Stimulated activated memory B cell treated with anti-CD40 and anti-IgM and Interleukin-4, amounts not matched to agents 10 μg/mL and 1 μg/mL and 100 μg/mL, for 72 hours (primary cell): ENCODE data around the gene MAML3.
A peak's percentile ranks its signal among the peaks of the same experiment; 100 is the strongest.

Experiments
- ATAC-seq: fragments of 150-1000 bp; cut with Tn5 transposase; 2 replicates; pipeline ENCODE4 v1.10.0; 2021
- H3K27ac Mint-ChIP-seq: one replicate; pipeline ENCODE4 v1.8.0; 2022; ENCODE audit warnings: mild to moderate bottlenecking, mixed read lengths
- H3K27me3 Mint-ChIP-seq: one replicate; pipeline ENCODE4 v1.8.0; 2022; ENCODE audit warnings: mixed read lengths
- H3K36me3 Mint-ChIP-seq: one replicate; pipeline ENCODE4 v1.8.0; 2022; ENCODE audit warnings: mixed read lengths
- H3K4me1 Mint-ChIP-seq: one replicate; pipeline ENCODE4 v1.8.0; 2022; ENCODE audit warnings: mixed read lengths
- H3K4me3 Mint-ChIP-seq: one replicate; pipeline ENCODE4 v1.8.0; 2022; ENCODE audit warnings: mild to moderate bottlenecking, moderate library complexity, mixed read lengths
- H3K9me3 Mint-ChIP-seq: one replicate; pipeline ENCODE4 v1.8.0; 2022; ENCODE audit warnings: mixed read lengths

The MAML3 gene

DNA sequence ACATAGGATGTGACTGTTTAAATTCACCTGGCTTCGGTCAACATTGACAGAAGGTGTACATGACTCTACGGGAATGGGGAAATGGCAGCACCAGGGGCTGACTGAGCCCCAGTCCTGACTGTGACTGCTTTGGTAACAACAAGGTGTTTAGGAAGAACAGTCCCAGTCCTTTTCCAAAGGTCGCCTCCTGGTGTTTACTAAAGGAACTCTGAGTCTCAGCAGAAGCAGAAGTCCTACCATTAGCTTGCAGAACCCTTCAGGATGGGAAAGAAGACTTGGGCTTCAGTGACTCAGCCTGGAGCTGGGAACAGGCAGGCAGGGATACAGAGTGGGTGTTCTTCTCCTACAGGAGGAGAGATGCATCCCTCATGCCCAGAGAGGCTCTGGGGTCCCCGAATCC, 385.1 kb downstream of the MAML3 start:
- H3K4me3 Mint-ChIP-seq: no peak overlapping the region
- peaks cover 7% of the 10 kb centered on the region for H3K4me1 Mint-ChIP-seq
- no peak overlapping the region for H3K27ac Mint-ChIP-seq
- no peak for ATAC-seq
- H3K36me3 Mint-ChIP-seq: no peaks in the 10 kb centered on the region
- H3K9me3 Mint-ChIP-seq: peaks cover 3% of the 10 kb centered on the region
- H3K27me3 Mint-ChIP-seq: peaks cover 20% of the 10 kb centered on the region

DNA sequence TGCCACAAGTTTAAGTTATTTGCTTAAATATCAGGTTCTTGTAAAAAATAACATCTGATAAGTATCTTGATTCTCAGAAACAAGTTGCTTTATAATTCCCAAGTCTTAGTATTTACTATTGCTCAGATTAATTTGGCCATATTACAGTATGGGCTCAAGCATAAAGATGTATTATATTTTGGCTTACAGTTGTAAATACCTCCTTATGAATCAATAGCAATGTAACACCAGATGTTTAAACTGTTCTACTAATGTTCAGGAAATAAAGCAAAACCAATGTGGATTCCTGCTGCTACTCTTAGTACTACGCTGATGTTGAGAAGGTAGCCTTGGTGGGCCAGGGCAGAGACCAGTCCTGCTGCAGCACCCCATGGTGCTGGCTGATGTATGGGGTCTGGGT, 385.6 kb downstream of the MAML3 start:
- Mint-ChIP-seq H3K4me1 (peaks cover 7% of the 10 kb centered on the region), H3K9me3 (peaks cover 3% of the 10 kb centered on the region)

DNA sequence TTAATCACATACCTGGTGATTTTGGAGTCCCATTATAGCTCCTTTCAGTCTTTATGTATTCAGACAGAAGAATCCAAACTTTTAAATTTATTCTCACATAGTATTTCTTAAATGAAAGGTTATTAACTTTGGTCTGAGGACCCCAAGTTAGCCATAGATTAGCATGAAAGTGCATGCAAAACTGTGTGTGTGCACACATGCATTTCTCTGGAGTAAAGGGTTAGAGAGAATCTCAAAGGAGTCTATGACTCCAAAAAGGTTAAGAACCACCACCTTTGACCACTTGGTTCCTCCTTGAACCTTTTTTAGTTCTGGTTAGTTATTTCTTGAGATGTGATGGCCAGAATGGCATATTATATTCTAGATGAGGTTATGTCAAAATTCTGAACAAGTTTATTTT, 386.4 kb downstream of the MAML3 start:
- no peak for ATAC-seq
- H3K36me3 Mint-ChIP-seq: no peaks in the 10 kb centered on the region
- peaks cover 7% of the 10 kb centered on the region for H3K4me1 Mint-ChIP-seq
- H3K27me3 Mint-ChIP-seq: peaks cover 20% of the 10 kb centered on the region
- no peak overlapping the region for H3K4me3 Mint-ChIP-seq
- H3K27ac Mint-ChIP-seq: no peak overlapping the region
- H3K9me3 Mint-ChIP-seq: peaks cover 3% of the 10 kb centered on the region

More for the DNA sequence above, 385.6 kb downstream of the MAML3 start:
- no peaks in the 10 kb centered on the region for H3K36me3 Mint-ChIP-seq
- peaks cover 20% of the 10 kb centered on the region for H3K27me3 Mint-ChIP-seq
- no peak overlapping the region for H3K4me3 Mint-ChIP-seq
- H3K27ac Mint-ChIP-seq: no peak overlapping the region
- no peak for ATAC-seq

DNA sequence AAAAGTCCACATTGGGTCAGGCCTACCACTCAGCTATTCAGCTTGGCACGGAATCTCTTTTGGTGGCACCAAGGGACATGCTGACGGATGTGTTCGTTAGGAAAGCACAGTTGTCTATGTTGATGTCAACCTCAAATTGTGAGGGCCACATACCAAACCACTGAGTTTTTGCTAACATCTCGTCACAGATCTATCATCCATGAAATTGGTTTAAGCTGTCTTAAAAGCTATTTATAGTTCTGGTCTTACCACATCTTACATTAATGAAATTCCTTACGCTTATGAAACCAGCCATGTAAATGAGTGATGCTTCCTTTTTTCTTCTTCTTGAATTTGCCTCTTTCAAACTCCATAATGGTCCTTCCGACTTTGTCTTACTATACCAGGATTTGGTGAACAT, 386.8 kb downstream of the MAML3 start:
- H3K4me1 Mint-ChIP-seq: peaks cover 7% of the 10 kb centered on the region
- H3K4me3 Mint-ChIP-seq: no peak overlapping the region
- H3K27me3 Mint-ChIP-seq: peaks cover 20% of the 10 kb centered on the region
- peaks cover 3% of the 10 kb centered on the region for H3K9me3 Mint-ChIP-seq
- H3K36me3 Mint-ChIP-seq: no peaks in the 10 kb centered on the region
- ATAC-seq: peak; percentile 52
- H3K27ac Mint-ChIP-seq: peak overlapping the region; percentile 15

DNA sequence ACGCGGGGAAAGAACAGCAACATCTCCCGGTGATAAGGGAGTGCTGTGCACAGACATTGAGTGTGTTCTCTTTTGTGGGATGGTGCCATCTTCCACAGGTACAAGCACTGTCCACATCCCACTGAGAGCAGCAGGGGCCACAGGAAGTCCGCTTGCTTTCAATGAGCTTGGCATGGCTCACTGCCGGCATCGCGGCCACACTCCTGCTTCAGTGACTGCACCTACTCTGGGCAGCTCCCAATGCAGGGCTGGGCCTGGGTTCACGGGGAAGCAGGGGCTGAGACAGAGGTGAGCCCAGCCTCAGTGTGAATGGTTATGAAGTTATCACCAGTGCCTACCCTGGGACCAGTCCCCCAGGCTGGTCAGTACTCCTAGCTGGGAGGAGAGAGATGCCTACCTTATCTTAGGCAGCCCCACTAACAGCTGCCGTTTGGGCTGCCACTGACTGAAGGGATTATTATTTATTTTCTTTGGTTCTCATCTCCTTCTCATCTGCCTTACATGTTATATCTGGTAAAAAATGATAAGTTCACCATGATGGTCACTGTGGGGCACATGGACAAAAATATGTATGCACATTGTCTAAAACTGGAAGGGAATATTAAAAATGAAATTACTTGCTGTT, 389.2 kb downstream of the MAML3 start:
- Mint-ChIP-seq H3K9me3 (peaks cover 3% of the 10 kb centered on the region), H3K27ac (no peak overlapping the region)

DNA sequence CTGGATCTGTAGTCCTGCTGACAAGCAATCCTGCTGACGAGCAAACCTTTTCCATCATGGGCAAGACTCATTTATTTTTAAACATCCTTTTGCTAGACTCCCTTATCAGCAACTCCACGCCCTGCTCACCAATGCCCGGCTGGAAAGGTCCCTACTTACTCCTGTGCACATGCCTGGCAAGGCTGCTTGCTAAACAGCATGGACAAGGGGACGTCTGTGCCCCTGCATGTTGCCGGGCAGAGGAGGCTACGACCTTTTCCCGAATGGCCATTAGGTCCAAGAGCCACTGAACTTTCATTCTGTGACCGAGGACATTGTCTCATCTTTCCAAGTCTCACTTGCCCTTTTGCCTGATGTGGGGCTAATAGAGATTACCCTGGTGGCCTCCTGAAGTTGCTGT, 389.8 kb downstream of the MAML3 start:
- Mint-ChIP-seq H3K27ac (no peak overlapping the region), H3K4me3 (no peak overlapping the region), H3K9me3 (peaks cover 3% of the 10 kb centered on the region), H3K36me3 (no peaks in the 10 kb centered on the region), H3K4me1 (peaks cover 7% of the 10 kb centered on the region), H3K27me3 (peaks cover 17% of the 10 kb centered on the region)
- no peak for ATAC-seq

More for the DNA sequence above, 389.2 kb downstream of the MAML3 start:
- Mint-ChIP-seq H3K36me3 (no peaks in the 10 kb centered on the region), H3K4me3 (no peak overlapping the region), H3K27me3 (peaks cover 15% of the 10 kb centered on the region), H3K4me1 (peaks cover 7% of the 10 kb centered on the region)
- no peak for ATAC-seq

DNA sequence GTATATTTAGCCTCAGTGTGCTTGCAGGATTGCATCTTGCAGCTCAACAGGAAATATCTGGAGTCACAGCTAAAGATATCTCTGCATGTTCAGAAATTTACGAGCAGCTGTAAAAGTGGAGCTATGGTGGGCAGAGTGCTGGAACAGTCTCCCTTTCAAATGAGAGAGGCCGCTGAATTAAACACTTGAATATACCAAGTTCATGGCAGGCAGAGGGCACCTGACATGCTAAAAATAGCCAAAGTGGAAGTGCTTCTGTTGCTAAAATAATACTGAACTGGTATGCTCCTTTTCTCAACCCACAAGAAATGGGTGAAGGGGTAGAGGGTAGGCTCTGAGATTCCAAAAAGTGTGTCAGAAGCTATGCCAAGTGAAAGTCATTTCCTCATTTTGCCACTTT, 390.3 kb downstream of the MAML3 start:
- peaks cover 17% of the 10 kb centered on the region for H3K27me3 Mint-ChIP-seq
- H3K9me3 Mint-ChIP-seq: peaks cover 3% of the 10 kb centered on the region
- ATAC-seq: no peak
- no peaks in the 10 kb centered on the region for H3K36me3 Mint-ChIP-seq
- H3K27ac Mint-ChIP-seq: no peak overlapping the region
- H3K4me1 Mint-ChIP-seq: peaks cover 7% of the 10 kb centered on the region
- H3K4me3 Mint-ChIP-seq: no peak overlapping the region

DNA sequence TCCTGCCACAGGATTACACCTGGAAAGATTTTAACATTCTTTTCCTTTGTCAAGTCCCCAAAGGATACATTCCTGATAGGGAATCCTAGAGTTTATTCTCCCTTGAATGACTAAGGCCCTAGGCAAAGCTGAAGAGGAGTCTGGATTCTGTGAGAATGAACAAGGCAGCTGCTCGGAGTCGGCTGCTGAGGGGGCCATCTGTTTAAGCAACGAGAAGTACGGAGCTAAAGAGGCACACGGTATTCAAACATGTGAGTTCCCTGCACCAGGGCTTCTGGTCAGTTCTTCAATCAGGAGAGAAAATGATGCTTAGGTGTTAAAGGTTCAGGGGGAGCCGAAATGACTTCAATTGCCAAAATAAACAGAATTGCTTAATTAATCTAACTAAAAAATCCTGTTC, 390.8 kb downstream of the MAML3 start:
- H3K4me1 Mint-ChIP-seq: peaks cover 7% of the 10 kb centered on the region
- peaks cover 3% of the 10 kb centered on the region for H3K9me3 Mint-ChIP-seq
- ATAC-seq: no peak
- no peak overlapping the region for H3K27ac Mint-ChIP-seq
- peaks cover 20% of the 10 kb centered on the region for H3K27me3 Mint-ChIP-seq
- no peak overlapping the region for H3K4me3 Mint-ChIP-seq
- no peaks in the 10 kb centered on the region for H3K36me3 Mint-ChIP-seq

DNA sequence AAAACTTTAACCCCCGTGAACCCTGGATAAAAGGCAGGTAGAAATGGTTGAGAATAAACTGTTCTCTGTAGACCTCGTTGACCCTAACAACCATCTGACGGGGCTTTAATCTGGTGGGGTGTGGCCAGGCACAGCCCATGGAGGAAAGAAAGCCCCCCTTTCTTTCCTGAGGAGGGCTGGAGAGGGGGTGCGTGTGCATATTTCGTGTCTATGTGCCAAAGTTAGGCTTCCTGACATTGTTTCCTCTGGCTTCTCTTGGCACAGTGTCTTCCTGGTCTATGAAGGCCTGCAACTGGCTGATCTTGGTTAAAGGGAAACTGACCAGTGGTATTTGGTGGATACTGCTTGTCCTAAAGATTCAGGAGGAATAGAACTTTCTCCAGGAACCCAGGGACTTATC, 391.3 kb downstream of the MAML3 start:
- no peak for ATAC-seq
- Mint-ChIP-seq H3K4me3 (no peak overlapping the region), H3K9me3 (no peaks in the 10 kb centered on the region), H3K27me3 (peaks cover 25% of the 10 kb centered on the region), H3K36me3 (no peaks in the 10 kb centered on the region), H3K27ac (no peak overlapping the region), H3K4me1 (peaks cover 7% of the 10 kb centered on the region)

DNA sequence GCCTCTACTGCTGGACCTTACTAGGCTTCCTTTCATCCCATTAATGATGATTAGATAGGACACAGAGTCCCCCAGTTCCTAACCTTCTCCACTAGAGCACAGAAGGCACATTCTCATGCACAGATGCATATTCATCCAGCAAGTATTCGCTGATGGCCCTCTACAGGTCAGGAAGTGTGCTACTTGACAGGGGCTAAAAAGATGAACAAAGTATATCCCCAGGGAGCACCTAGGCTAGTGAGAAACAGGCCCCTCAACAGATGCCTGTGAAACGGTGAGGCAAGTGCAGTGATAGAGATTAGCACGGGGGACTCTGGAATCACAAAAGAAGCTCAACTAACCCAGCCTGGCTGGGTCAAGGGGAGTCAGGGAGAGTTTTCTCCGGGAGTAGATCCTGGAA, 392.5 kb downstream of the MAML3 start:
- ATAC-seq: peak; percentile 59
- Mint-ChIP-seq H3K36me3 (no peaks in the 10 kb centered on the region), H3K27ac (no peak overlapping the region), H3K9me3 (no peaks in the 10 kb centered on the region), H3K27me3 (peaks cover 32% of the 10 kb centered on the region), H3K4me3 (no peak overlapping the region), H3K4me1 (peaks cover 7% of the 10 kb centered on the region)

DNA sequence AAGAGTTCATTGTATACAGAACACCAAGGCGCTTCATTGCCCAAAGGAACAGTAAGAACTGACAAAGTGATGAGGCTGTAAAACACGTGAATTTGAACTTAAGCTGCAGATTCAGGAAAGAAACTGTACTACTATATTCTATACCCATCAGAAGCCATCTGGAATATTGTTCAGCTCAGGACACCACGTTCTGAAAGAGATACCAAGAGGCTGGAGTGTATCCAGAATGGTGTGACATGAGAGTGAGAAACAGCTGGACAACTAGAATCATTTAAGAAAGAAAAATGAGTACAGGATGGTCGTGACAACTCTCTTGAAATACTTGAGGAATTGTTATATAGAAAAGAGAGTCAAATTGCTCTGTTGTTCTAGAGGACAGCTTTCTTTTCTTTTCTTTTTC, 393.4 kb downstream of the MAML3 start:
- no peaks in the 10 kb centered on the region for H3K36me3 Mint-ChIP-seq
- peaks cover 33% of the 10 kb centered on the region for H3K27me3 Mint-ChIP-seq
- no peak overlapping the region for H3K27ac Mint-ChIP-seq
- H3K4me1 Mint-ChIP-seq: peaks cover 7% of the 10 kb centered on the region
- H3K4me3 Mint-ChIP-seq: no peak overlapping the region
- H3K9me3 Mint-ChIP-seq: no peaks in the 10 kb centered on the region
- ATAC-seq: no peak

DNA sequence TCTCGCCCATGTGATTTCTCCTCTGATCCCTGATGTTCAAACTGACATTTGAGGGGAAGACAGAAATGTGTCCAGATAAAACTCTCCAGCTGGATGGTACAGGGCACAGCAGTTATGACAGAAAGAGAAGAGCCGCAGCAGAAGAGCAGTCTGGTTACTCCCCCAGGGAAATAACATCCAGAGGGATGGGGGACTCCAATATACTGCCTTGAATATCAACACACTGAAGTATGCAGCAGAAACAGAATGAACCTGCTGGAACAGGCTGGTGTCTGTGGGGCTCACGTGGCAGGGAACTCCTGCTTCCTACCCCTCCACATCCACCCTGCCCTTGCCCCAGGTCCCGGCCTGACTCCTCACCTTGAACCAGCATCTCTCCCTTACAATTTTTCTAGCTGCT, 394.9 kb downstream of the MAML3 start:
- no peak overlapping the region for H3K4me3 Mint-ChIP-seq
- H3K4me1 Mint-ChIP-seq: peaks cover 1% of the 10 kb centered on the region
- no peak for ATAC-seq
- H3K27me3 Mint-ChIP-seq: peaks cover 40% of the 10 kb centered on the region
- no peaks in the 10 kb centered on the region for H3K36me3 Mint-ChIP-seq
- no peaks in the 10 kb centered on the region for H3K9me3 Mint-ChIP-seq
- H3K27ac Mint-ChIP-seq: no peak overlapping the region

DNA sequence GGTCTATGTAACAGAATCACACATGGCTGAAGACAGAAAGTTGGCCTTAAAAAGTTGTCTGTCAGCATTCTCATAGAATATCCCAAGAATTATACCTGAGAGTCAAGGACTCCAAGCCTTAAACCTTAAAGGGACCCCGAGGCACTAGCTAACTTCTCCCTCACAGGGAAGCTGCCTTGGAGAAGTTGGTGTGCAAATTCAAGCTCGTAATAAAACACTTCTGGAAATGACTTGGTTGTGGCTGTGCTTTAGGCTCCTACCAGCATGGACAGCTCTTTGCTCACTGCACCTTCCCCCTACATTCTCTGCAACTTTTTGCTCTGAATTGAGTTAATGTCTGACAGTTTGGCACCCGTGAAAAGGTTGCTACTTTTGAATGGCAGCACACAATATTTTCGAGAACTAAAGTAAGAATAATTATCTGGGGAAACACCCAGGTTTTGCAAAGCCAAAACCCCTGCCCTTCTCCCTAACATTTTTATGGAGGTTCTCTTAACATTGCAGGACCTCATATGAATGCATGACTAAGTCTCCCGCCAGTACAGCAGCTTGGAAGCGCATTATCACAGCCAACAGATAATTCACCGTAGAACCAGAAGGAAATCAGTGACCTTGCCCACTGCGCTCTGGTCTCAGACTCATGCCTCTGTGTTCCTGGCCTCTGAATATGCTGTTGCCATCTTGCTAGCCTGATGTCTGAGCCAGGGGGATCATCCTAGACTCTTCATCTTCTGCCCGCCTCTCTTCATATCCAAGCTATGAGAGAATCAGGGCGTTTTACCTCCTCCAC, 397.4 kb downstream of the MAML3 start:
- Mint-ChIP-seq H3K27ac (no peak overlapping the region), H3K27me3 (peaks cover 36% of the 10 kb centered on the region), H3K9me3 (no peaks in the 10 kb centered on the region), H3K4me3 (no peak overlapping the region), H3K36me3 (no peaks in the 10 kb centered on the region), H3K4me1 (no peaks in the 10 kb centered on the region)
- ATAC-seq: no peak

DNA sequence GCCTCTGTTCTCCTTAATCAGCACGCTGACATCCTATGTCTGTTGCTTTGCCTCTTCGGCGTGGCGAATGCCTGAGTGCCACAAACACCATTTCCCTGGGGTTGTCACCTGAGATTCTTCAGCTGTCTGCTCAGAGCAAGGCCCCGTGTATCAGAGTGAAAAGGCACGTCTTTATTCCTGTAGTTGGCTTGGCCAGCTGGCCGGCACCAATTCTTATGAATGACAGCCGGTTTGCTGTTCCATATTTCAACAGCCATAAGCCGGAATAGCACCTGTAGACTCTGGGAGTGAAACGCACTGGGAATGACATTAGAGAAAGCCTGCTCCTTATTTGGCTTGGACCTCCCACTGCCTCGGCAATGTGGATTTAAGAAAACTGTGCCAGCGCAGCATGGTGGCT, 399.0 kb downstream of the MAML3 start:
- Mint-ChIP-seq H3K9me3 (no peaks in the 10 kb centered on the region), H3K27me3 (peaks cover 32% of the 10 kb centered on the region), H3K27ac (no peak overlapping the region), H3K4me3 (no peak overlapping the region), H3K36me3 (no peaks in the 10 kb centered on the region), H3K4me1 (no peaks in the 10 kb centered on the region)
- ATAC-seq: no peak

DNA sequence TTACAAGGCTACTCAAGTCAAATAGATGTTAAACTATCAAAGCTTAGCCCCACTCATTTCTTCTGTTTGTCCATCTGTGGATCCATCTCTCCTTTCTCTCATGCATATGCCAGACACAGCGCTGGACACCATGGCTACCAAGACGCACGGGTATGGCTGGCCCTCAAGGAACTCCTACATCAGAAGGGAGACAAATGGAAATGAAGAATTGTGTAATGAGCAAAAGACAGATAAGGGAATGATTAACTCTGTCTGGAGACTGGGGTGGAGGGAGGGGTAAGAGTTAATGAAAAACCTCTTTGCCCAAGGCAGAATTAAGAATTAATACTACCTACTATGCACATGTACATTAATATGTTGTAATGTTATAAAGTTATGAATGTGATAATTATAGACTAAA, 400.3 kb downstream of the MAML3 start:
- Mint-ChIP-seq H3K36me3 (no peaks in the 10 kb centered on the region), H3K4me3 (no peak overlapping the region), H3K27me3 (peaks cover 28% of the 10 kb centered on the region), H3K27ac (no peak overlapping the region), H3K9me3 (no peaks in the 10 kb centered on the region), H3K4me1 (no peaks in the 10 kb centered on the region)
- no peak for ATAC-seq

DNA sequence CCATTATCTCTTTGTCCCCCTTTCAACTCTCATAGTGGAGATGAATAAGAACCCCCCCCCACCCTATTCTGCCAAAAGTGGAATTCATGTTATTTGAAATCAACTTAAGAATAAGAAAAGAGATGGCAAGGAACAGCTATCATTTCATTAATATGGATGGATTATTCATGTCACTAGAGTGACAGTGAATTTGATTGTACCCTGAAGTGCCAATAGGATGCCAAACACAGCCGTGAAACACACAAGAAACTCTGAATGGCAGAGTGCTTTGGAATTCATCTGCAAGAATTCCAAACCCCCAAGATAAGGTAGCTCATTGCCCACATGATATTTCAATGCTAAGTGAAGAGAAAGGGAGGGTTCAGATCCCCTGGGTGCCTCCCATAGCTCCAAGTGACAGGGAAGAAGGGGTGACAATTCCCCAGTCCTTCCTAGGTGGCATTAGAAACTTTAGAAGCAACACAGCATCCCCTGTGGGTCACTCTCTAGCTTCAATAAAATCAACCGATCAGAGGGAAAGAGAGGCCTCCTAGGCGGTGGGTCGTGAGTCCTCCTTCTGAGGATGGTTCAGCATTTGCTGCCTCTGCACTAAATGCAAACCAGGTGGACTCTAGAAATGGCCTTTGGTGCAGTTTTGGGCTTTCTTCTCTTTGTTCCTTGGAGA, 404.0 kb downstream of the MAML3 start:
- no peak for ATAC-seq
- peaks cover 29% of the 10 kb centered on the region for H3K27me3 Mint-ChIP-seq
- H3K27ac Mint-ChIP-seq: no peak overlapping the region
- H3K4me3 Mint-ChIP-seq: no peak overlapping the region
- no peaks in the 10 kb centered on the region for H3K4me1 Mint-ChIP-seq
- H3K9me3 Mint-ChIP-seq: no peaks in the 10 kb centered on the region
- no peaks in the 10 kb centered on the region for H3K36me3 Mint-ChIP-seq
